Caco-2 (cell line): Measurements from ENCODE around the gene PRR35. TPM values are rescaled to one million over a fixed set of nuclear protein-coding genes. Genes with fewer than 3 reads are reported as not detected.
"Not testable (repeated sequence)": the region's sequence is repeated elsewhere in the genome, so short reads cannot be mapped to it uniquely, and the experiment has no call there.

Experiments used
- BruUV-seq: library from RNA; stranded (reverse); fragments of 400-500 nt; replicated peaks from 2 replicates; lab custom pipeline; 2021; lab: Mats Ljungman, UMichigan
- CTCF ChIA-PET: fragments of 300-600 bp; sonication (Branson Sonifier 250); formaldehyde crosslinking; loops from one replicate; lab custom pipeline; 2022; ENCODE audit warnings: antibody characterized with exemption; lab: Charles Lee
- POLR2A ChIA-PET: fragments of 300-600 bp; sonication (Branson Sonifier 250); formaldehyde crosslinking; loops from one replicate; lab custom pipeline; 2022; ENCODE audit warnings: antibody characterized with exemption; lab: Charles Lee
- DNase-seq, 2 experiments: peaks; one replicate each; pipeline versions ENCODE4 v3.0.0 to v3.0.0-alpha.2; 2020 to 2022
- H3K27me3 ChIP-seq: replicated peaks from 2 replicates; pipeline ENCODE4 v1.6.0; 2011; ENCODE audit warnings: low read length; ENCODE audit not compliant: control insufficient read depth, insufficient read depth
- H3K36me3 ChIP-seq: 2 replicates; pipeline ENCODE4 v1.5.1; 2011; ENCODE audit warnings: low read length; ENCODE audit not compliant: control insufficient read depth, insufficient read depth
- H3K4me1 ChIP-seq: fragments of 250-450 bp; sonication (Bioruptor Pico); 2 replicates; pipeline ENCODE4 v1.5.1; 2020; ENCODE audit warnings: mild to moderate bottlenecking
- H3K4me3 ChIP-seq: 2 replicates; pipeline ENCODE4 v1.5.1; 2011; ENCODE audit warnings: low read depth, mild to moderate bottlenecking, control low read depth, low read length
- H3K9me3 ChIP-seq: fragments of 250-450 bp; sonication (Bioruptor Pico); 2 replicates; pipeline ENCODE4 v1.5.1; 2020; ENCODE audit warnings: mild to moderate bottlenecking, moderate library complexity
- H3K27ac Mint-ChIP-seq: one replicate; pipeline ENCODE4 v1.8.0; 2022; ENCODE audit warnings: mixed read lengths; ENCODE audit not compliant: unreplicated experiment
- H3K27me3 Mint-ChIP-seq: one replicate; pipeline ENCODE4 v1.8.0; 2022; ENCODE audit warnings: mixed read lengths; ENCODE audit not compliant: insufficient read depth, unreplicated experiment
- H3K36me3 Mint-ChIP-seq: one replicate; pipeline ENCODE4 v1.8.0; 2022; ENCODE audit warnings: mild to moderate bottlenecking, mixed read lengths; ENCODE audit not compliant: insufficient read depth, unreplicated experiment
- H3K4me1 Mint-ChIP-seq: one replicate; pipeline ENCODE4 v1.8.0; 2022; ENCODE audit warnings: low read depth, mixed read lengths; ENCODE audit not compliant: unreplicated experiment
- H3K4me3 Mint-ChIP-seq: one replicate; pipeline ENCODE4 v1.8.0; 2022; ENCODE audit warnings: mild to moderate bottlenecking, moderate library complexity, mixed read lengths; ENCODE audit not compliant: unreplicated experiment
- H3K9me3 Mint-ChIP-seq: one replicate; pipeline ENCODE4 v1.8.0; 2022; ENCODE audit warnings: mixed read lengths; ENCODE audit not compliant: unreplicated experiment
- intact Hi-C: fragments of 100-400 bp; cut with micrococcal nuclease; formaldehyde crosslinking; loops from one replicate; pipeline ENCODE4 v1.10.0; 2022; ENCODE audit not compliant: unreplicated experiment
- total RNA-seq: library from RNA; stranded (reverse); gene quantifications from 2 replicates; pipeline ENCODE4 v1.2.3, GENCODE V29; 2022
- TF ChIP-seq, protein P1 (sequence below), 2 experiments: fragments of 200-600 bp in 1 of 2; IDR thresholded peaks; 1 replicate in 1 of 2; 2 replicates in 1 of 2; pipeline versions ENCODE4 v1.5.1 to v1.8.0; 2011 to 2022; ENCODE audit warnings: antibody characterized with exemption in 1 of 2, control low read depth in 1 of 2, inconsistent platforms in 1 of 2, low read depth in 1 of 2, low read length in 1 of 2, mild to moderate bottlenecking in 1 of 2, moderate library complexity in 1 of 2; ENCODE audit not compliant: insufficient read depth in 1 of 2, severe bottlenecking in 1 of 2, unreplicated experiment in 1 of 2

The PRR35 gene
- total RNA-seq, 1 experiment from 2014 or later: not detected

GRCh38 chr16:596736-597060 is 36.5 kb downstream of the PRR35 start:
- peaks cover 22% of the 10 kb centered on the region for H3K36me3 Mint-ChIP-seq
- peaks cover 2% of the 10 kb centered on the region for H3K36me3 ChIP-seq
- BruUV-seq: no TSS peak
- H3K9me3 Mint-ChIP-seq: no peaks in the 10 kb centered on the region
- no peak for DNase-seq
- TF ChIP-seq, protein P1, sequence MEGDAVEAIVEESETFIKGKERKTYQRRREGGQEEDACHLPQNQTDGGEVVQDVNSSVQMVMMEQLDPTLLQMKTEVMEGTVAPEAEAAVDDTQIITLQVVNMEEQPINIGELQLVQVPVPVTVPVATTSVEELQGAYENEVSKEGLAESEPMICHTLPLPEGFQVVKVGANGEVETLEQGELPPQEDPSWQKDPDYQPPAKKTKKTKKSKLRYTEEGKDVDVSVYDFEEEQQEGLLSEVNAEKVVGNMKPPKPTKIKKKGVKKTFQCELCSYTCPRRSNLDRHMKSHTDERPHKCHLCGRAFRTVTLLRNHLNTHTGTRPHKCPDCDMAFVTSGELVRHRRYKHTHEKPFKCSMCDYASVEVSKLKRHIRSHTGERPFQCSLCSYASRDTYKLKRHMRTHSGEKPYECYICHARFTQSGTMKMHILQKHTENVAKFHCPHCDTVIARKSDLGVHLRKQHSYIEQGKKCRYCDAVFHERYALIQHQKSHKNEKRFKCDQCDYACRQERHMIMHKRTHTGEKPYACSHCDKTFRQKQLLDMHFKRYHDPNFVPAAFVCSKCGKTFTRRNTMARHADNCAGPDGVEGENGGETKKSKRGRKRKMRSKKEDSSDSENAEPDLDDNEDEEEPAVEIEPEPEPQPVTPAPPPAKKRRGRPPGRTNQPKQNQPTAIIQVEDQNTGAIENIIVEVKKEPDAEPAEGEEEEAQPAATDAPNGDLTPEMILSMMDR (IDR thresholded peaks at IDR 0.05; ENCODE audit: insufficient read depth in 1 of 2, low read depth in 1 of 2, low read length in 1 of 2, severe bottlenecking in 1 of 2, unreplicated experiment in 1 of 2): no peak
- no peaks in the 10 kb centered on the region for H3K27me3 Mint-ChIP-seq
- no peak overlapping the region for H3K4me3 Mint-ChIP-seq
- H3K27ac Mint-ChIP-seq: peak overlapping the region; percentile 38
- H3K4me3 ChIP-seq: no peak overlapping the region
- peaks cover 13% of the 10 kb centered on the region for H3K4me1 Mint-ChIP-seq
- peaks cover 27% of the 10 kb centered on the region for H3K4me1 ChIP-seq
- CTCF ChIA-PET: no interaction called here
- H3K27me3 ChIP-seq: no peaks in the 10 kb centered on the region
- POLR2A ChIA-PET: no interaction called here
- H3K9me3 ChIP-seq: no peaks in the 10 kb centered on the region
- intact Hi-C loops: no loop called here

DNA sequence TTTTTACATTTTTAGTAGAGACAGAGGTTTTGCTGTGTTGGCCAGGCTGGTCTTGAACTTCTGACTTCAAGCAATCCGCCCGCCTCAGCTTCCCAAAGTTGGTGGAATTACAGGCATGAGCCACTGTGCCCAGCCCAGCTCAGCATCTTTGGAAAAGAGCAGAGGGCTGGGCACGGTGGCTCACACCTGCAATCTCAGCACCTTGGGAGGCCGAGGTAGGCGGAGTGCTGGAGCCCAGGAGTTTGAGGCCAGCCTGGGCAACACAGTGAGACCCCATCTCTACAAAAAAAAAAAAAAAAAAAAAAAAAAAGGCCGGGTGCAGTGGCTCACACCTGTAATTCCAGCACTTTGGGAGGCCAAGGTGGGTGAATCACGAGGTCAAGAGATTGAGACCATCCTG is 37.5 kb downstream of the PRR35 start:
- H3K9me3 Mint-ChIP-seq, BruUV-seq, H3K27me3 ChIP-seq, intact Hi-C loops, H3K27ac Mint-ChIP-seq, CTCF ChIA-PET, POLR2A ChIA-PET, H3K36me3 ChIP-seq, H3K27me3 Mint-ChIP-seq, H3K9me3 ChIP-seq, H3K4me3 Mint-ChIP-seq, H3K4me3 ChIP-seq: not testable (repeated sequence)
- Mint-ChIP-seq H3K36me3 (peaks cover 22% of the 10 kb centered on the region), H3K4me1 (peaks cover 13% of the 10 kb centered on the region)
- peak in 1 of 2 experiments; percentile 26 for DNase-seq
- H3K4me1 ChIP-seq: peaks cover 18% of the 10 kb centered on the region

- H3K36me3 ChIP-seq: peaks cover 2% of the 10 kb centered on the region
- Mint-ChIP-seq H3K4me3 (no peak overlapping the region), H3K27me3 (no peaks in the 10 kb centered on the region), H3K36me3 (peaks cover 17% of the 10 kb centered on the region), H3K9me3 (no peaks in the 10 kb centered on the region), H3K27ac (no peak overlapping the region), H3K4me1 (no peaks in the 10 kb centered on the region)
- POLR2A ChIA-PET: no interaction called here
- no peak overlapping the region for H3K4me3 ChIP-seq
- H3K27me3 ChIP-seq: no peaks in the 10 kb centered on the region
- no peak for DNase-seq
- TF ChIP-seq, protein P1 (IDR thresholded peaks at IDR 0.05; ENCODE audit: insufficient read depth in 1 of 2, low read depth in 1 of 2, low read length in 1 of 2, severe bottlenecking in 1 of 2, unreplicated experiment in 1 of 2): no peak
- intact Hi-C loops: no loop called here
- no TSS peak for BruUV-seq
- peaks cover 3% of the 10 kb centered on the region for H3K4me1 ChIP-seq
- H3K9me3 ChIP-seq: no peaks in the 10 kb centered on the region
- CTCF ChIA-PET: no interaction called here
Measured at GRCh38 chr16:598823-599739, 38.9 kb downstream of the PRR35 start.
